Skeletal muscle satellite cell (primary cell): ENCODE results near the gene STPG3.

Source experiments
- H3K27me3 ChIP-seq: 2 replicates; pipeline ENCODE4 v1.7.0; 2013; ENCODE audit warnings: low read length; ENCODE audit not compliant: control insufficient read depth, insufficient read depth
- H3K36me3 ChIP-seq: 2 replicates; pipeline ENCODE4 v1.7.0; 2013; ENCODE audit warnings: mild to moderate bottlenecking, control low read depth, low read length; ENCODE audit not compliant: insufficient read depth
- H3K4me1 ChIP-seq: 2 replicates; pipeline ENCODE4 v1.7.0; 2013; ENCODE audit warnings: low read length; ENCODE audit not compliant: control insufficient read depth, insufficient read depth
- H3K4me2 ChIP-seq: 2 replicates; pipeline ENCODE4 v1.7.0; 2013; ENCODE audit warnings: mild to moderate bottlenecking, low read length
- H3K4me3 ChIP-seq: 2 replicates; pipeline ENCODE4 v1.7.0; 2013; ENCODE audit warnings: low read length
- H3K9ac ChIP-seq: 2 replicates; pipeline ENCODE4 v1.7.0; 2013; ENCODE audit warnings: mild to moderate bottlenecking, low read depth, low read length, moderate library complexity
- H3K9me3 ChIP-seq: replicated peaks from 2 replicates; pipeline ENCODE4 v1.7.0; 2013; ENCODE audit warnings: mild to moderate bottlenecking, control low read depth, low read length

STPG3 gene

GRCh38 chr9:137223078-137223970 is 27.8 kb upstream of the STPG3 start:
- Histone ChIP-seq H3K9ac (peak overlapping the region; percentile 99), H3K9me3 (no peaks in the 10 kb centered on the region), H3K27me3 (no peaks in the 10 kb centered on the region), H3K4me1 (peaks cover 50% of the 10 kb centered on the region), H3K4me2 (peak overlapping the region; percentile 98), H3K36me3 (no peaks in the 10 kb centered on the region), H3K4me3 (peak overlapping the region; percentile 96)

GRCh38 chr9:137224830-137225694 is 26.0 kb upstream of the STPG3 start, which contains the start of gene CYSRT1:
TSS of gene CYSRT1 (plus strand) at chr9:137225174. CDS start at chr9:137225622, 448 bp downstream.
- Histone ChIP-seq H3K4me1 (peaks cover 42% of the 10 kb centered on the region), H3K27me3 (no peaks in the 10 kb centered on the region), H3K4me3 (peak within 1 kb of the TSS; percentile 96), H3K36me3 (no peaks in the 10 kb centered on the region), H3K9ac (peak within 1 kb of the TSS; percentile 99), H3K9me3 (no peaks in the 10 kb centered on the region), H3K4me2 (peak within 1 kb of the TSS; percentile 98)

- H3K36me3 ChIP-seq: no peaks in the 10 kb centered on the region
- H3K9ac ChIP-seq: no peak overlapping the region
- H3K27me3 ChIP-seq: no peaks in the 10 kb centered on the region
- no peaks in the 10 kb centered on the region for H3K9me3 ChIP-seq
- no peak overlapping the region for H3K4me3 ChIP-seq
- no peak overlapping the region for H3K4me2 ChIP-seq
- H3K4me1 ChIP-seq: peaks cover 42% of the 10 kb centered on the region
Measured at GRCh38 chr9:137225699-137226331, 25.3 kb upstream of the STPG3 start.

- Histone ChIP-seq H3K9me3 (no peaks in the 10 kb centered on the region), H3K4me1 (peaks cover 42% of the 10 kb centered on the region), H3K36me3 (no peaks in the 10 kb centered on the region), H3K4me2 (peak overlapping the region; percentile 35), H3K9ac (peak overlapping the region; percentile 26), H3K4me3 (no peak overlapping the region), H3K27me3 (no peaks in the 10 kb centered on the region)
Measured at GRCh38 chr9:137226338-137227053, 24.6 kb upstream of the STPG3 start.

GRCh38 chr9:137227054-137227852 is 23.8 kb upstream of the STPG3 start, which contains the start of gene RNF224:
TSS of gene RNF224 (plus strand) at chr9:137227502. CDS start at chr9:137228336, 834 bp downstream.
- H3K27me3 ChIP-seq: no peaks in the 10 kb centered on the region
- peak within 1 kb of the TSS; percentile 35 for H3K4me2 ChIP-seq
- no peaks in the 10 kb centered on the region for H3K36me3 ChIP-seq
- no peak within 1 kb of the TSS for H3K4me3 ChIP-seq
- H3K9me3 ChIP-seq: no peaks in the 10 kb centered on the region
- H3K4me1 ChIP-seq: peaks cover 42% of the 10 kb centered on the region
- peak within 1 kb of the TSS; percentile 26 for H3K9ac ChIP-seq

- Histone ChIP-seq H3K27me3 (no peaks in the 10 kb centered on the region), H3K4me1 (peaks cover 39% of the 10 kb centered on the region), H3K9me3 (no peaks in the 10 kb centered on the region), H3K36me3 (no peaks in the 10 kb centered on the region), H3K4me3 (no peak overlapping the region), H3K4me2 (no peak overlapping the region), H3K9ac (no peak overlapping the region)
Measured at GRCh38 chr9:137227853-137228505, 23.1 kb upstream of the STPG3 start.

GRCh38 chr9:137228506-137228967 is 22.5 kb upstream of the STPG3 start:
- H3K27me3 ChIP-seq: no peaks in the 10 kb centered on the region
- no peak overlapping the region for H3K4me3 ChIP-seq
- H3K36me3 ChIP-seq: no peaks in the 10 kb centered on the region
- no peak overlapping the region for H3K4me2 ChIP-seq
- H3K9ac ChIP-seq: no peak overlapping the region
- H3K4me1 ChIP-seq: peaks cover 37% of the 10 kb centered on the region
- no peaks in the 10 kb centered on the region for H3K9me3 ChIP-seq

GRCh38 chr9:137228968-137229896 is 21.9 kb upstream of the STPG3 start:
- Histone ChIP-seq H3K4me2 (no peak overlapping the region), H3K4me1 (peaks cover 32% of the 10 kb centered on the region), H3K4me3 (no peak overlapping the region), H3K27me3 (no peaks in the 10 kb centered on the region), H3K9ac (no peak overlapping the region), H3K9me3 (no peaks in the 10 kb centered on the region), H3K36me3 (no peaks in the 10 kb centered on the region)
